WTC11 (cell line): ENCODE results near the gene ZC3H14. TPM values are rescaled to one million over a fixed set of nuclear protein-coding genes. Genes with fewer than 3 reads are reported as not detected.

Experiments used
- ATAC-seq: fragments of 200-7000 bp; cut with Tn5 transposase; 2 replicates; pipeline ENCODE4 v1.10.0; 2021; ENCODE audit warnings: mild to moderate bottlenecking, moderate library complexity
- CTCF ChIA-PET: fragments of 300-600 bp; sonication (Branson Sonifier 250); formaldehyde crosslinking; loops from one replicate; lab custom pipeline; 2021; ENCODE audit warnings: antibody characterized with exemption; lab: Charles Lee
- POLR2A ChIA-PET: fragments of 350-600 bp; sonication (Branson Sonifier 250); formaldehyde crosslinking; loops from one replicate; lab custom pipeline; 2021; ENCODE audit warnings: antibody characterized with exemption; lab: Charles Lee
- DNase-seq: peaks from one replicate; pipeline ENCODE4 v3.0.0; 2021; ENCODE audit warnings: low spot score
- H3K27ac Mint-ChIP-seq: 2 replicates; pipeline ENCODE4 v1.8.0; 2021; ENCODE audit warnings: mixed read lengths
- H3K27me3 Mint-ChIP-seq: 2 replicates; pipeline ENCODE4 v1.8.0; 2021; ENCODE audit warnings: low read depth, mild to moderate bottlenecking, moderate library complexity, mixed read lengths
- H3K36me3 Mint-ChIP-seq: 2 replicates; pipeline ENCODE4 v1.8.0; 2021; ENCODE audit warnings: mixed read lengths
- H3K4me1 Mint-ChIP-seq: 2 replicates; pipeline ENCODE4 v1.8.0; 2022; ENCODE audit warnings: mixed read lengths
- H3K4me3 Mint-ChIP-seq: 2 replicates; pipeline ENCODE4 v1.8.0; 2021; ENCODE audit warnings: mild to moderate bottlenecking, moderate library complexity, mixed read lengths
- H3K9me3 Mint-ChIP-seq: 2 replicates; pipeline ENCODE4 v1.8.0; 2021; ENCODE audit warnings: mixed read lengths
- ATF1 ChIP-seq: sonication (generic); formaldehyde crosslinking; IDR thresholded peaks from 2 replicates; pipeline ENCODE4 v1.8.1; 2023; ENCODE audit warnings: mild to moderate bottlenecking, moderate library complexity, missing genetic modification reagents
- EMX1 ChIP-seq: fragments of 250-450 bp; sonication (Bioruptor Pico); IDR thresholded peaks from 2 replicates; pipeline ENCODE4 v1.8.0; 2021; ENCODE audit warnings: mild to moderate bottlenecking
- ETV6 ChIP-seq: sonication (generic); formaldehyde crosslinking; IDR thresholded peaks from 2 replicates; pipeline ENCODE4 v1.8.1; 2022; ENCODE audit warnings: mild to moderate bottlenecking, missing genetic modification reagents
- GRHL2 ChIP-seq: fragments of 250-450 bp; sonication (Bioruptor Pico); IDR thresholded peaks from 2 replicates; pipeline ENCODE4 v1.8.0; 2022; ENCODE audit warnings: mild to moderate bottlenecking, moderate library complexity; ENCODE audit not compliant: insufficient replicate concordance, severe bottlenecking
- IRF2 ChIP-seq: sonication (generic); formaldehyde crosslinking; IDR thresholded peaks from 2 replicates; pipeline ENCODE4 v1.8.0; 2022; ENCODE audit warnings: low read depth, missing genetic modification reagents, borderline replicate concordance
- KAT7 ChIP-seq: sonication (generic); formaldehyde crosslinking; IDR thresholded peaks from 2 replicates; pipeline ENCODE4 v1.8.1; 2023; ENCODE audit warnings: missing genetic modification reagents, mild to moderate bottlenecking, borderline replicate concordance
- MYBL2 ChIP-seq: sonication (generic); formaldehyde crosslinking; IDR thresholded peaks from 2 replicates; pipeline ENCODE4 v1.8.1; 2023; ENCODE audit warnings: mild to moderate bottlenecking, moderate library complexity, missing genetic modification reagents
- OVOL2 ChIP-seq: fragments of 250-450 bp; sonication (Bioruptor Pico); IDR thresholded peaks from 2 replicates; pipeline ENCODE4 v1.9.0; 2021; ENCODE audit warnings: mild to moderate bottlenecking, borderline replicate concordance
- RORB ChIP-seq: fragments of 250-450 bp; sonication (Bioruptor Pico); IDR thresholded peaks from 2 replicates; pipeline ENCODE4 v1.9.0; 2021; ENCODE audit warnings: mild to moderate bottlenecking
- TCF7 ChIP-seq: sonication (generic); formaldehyde crosslinking; IDR thresholded peaks from 2 replicates; pipeline ENCODE4 v1.8.0; 2022; ENCODE audit warnings: mild to moderate bottlenecking, low read depth, missing genetic modification reagents, moderate library complexity
- TP53 ChIP-seq: sonication (generic); formaldehyde crosslinking; IDR thresholded peaks from 2 replicates; pipeline ENCODE4 v1.8.1; 2023; ENCODE audit warnings: mild to moderate bottlenecking, missing genetic modification reagents
- total RNA-seq: library from RNA; stranded (reverse); gene quantifications from 3 replicates; pipeline ENCODE4 v1.2.3, GENCODE V29; 2021
- TF ChIP-seq, protein P1 (sequence below): sonication (generic); formaldehyde crosslinking; IDR thresholded peaks from 2 replicates; pipeline ENCODE4 v1.8.1; 2023; ENCODE audit warnings: mild to moderate bottlenecking, moderate library complexity, missing genetic modification reagents
- TF ChIP-seq, protein P2 (sequence below): sonication (generic); formaldehyde crosslinking; conservative IDR thresholded peaks from 2 replicates; pipeline ENCODE4 v1.8.1; 2023; ENCODE audit warnings: mild to moderate bottlenecking, low read depth, missing genetic modification reagents, moderate library complexity
- TF ChIP-seq, protein P3 (sequence below): sonication (generic); formaldehyde crosslinking; IDR thresholded peaks from 2 replicates; pipeline ENCODE4 v1.8.1; 2023; ENCODE audit warnings: mild to moderate bottlenecking, missing genetic modification reagents
- TF ChIP-seq, protein P4 (sequence below): sonication (generic); formaldehyde crosslinking; IDR thresholded peaks from 2 replicates; pipeline ENCODE4 v1.8.1; 2022; ENCODE audit warnings: mild to moderate bottlenecking, moderate library complexity, missing genetic modification reagents
- TF ChIP-seq, protein P5 (sequence below): sonication (generic); formaldehyde crosslinking; IDR thresholded peaks from 2 replicates; pipeline ENCODE4 v1.8.1; 2022; ENCODE audit warnings: missing genetic modification reagents, borderline replicate concordance

The ZC3H14 gene
- total RNA-seq, 1 experiment from 2014 or later = 64.9 TPM

DNA sequence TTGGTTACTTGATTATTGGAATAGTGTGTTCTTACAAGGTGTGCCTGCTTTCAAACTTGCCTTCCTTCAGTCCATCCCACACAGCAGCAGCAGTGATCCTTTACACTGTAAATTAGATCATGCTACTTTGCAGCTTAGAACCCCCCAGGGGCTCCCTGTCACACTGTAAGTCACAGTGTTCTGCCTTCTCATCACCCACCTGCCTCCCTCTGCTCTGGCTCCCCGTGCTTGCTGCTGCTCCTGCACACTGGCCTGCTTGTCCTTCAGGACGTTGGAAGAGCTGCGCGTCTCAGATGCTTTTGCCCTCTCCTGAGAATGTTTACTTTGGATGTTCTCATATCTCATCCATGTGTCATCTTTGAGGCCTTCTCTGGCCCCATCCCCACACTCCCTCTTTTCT lies 27.3 kb downstream of the ZC3H14 start:
- H3K27ac Mint-ChIP-seq = peak overlapping the region; percentile 17
- no peaks in the 10 kb centered on the region for H3K4me1 Mint-ChIP-seq
- H3K27me3 Mint-ChIP-seq = no peaks in the 10 kb centered on the region
- DNase-seq (no peak), ATAC-seq (no peak)
- CTCF ChIA-PET = no interaction called here
- H3K4me3 Mint-ChIP-seq = no peak overlapping the region
- POLR2A ChIA-PET = no interaction called here
- no peaks in the 10 kb centered on the region for H3K9me3 Mint-ChIP-seq
- H3K36me3 Mint-ChIP-seq = peaks cover 58% of the 10 kb centered on the region
- TF ChIP-seq RORB (CRISPR knock-in tag) (no peak), EMX1 (CRISPR knock-in tag) (no peak), GRHL2 (no peak), ATF1 (no peak), TP53 (no peak), MYBL2 (CRISPR knock-in tag) (no peak), ETV6 (CRISPR knock-in tag) (no peak)
- TF ChIP-seq, protein P1, sequence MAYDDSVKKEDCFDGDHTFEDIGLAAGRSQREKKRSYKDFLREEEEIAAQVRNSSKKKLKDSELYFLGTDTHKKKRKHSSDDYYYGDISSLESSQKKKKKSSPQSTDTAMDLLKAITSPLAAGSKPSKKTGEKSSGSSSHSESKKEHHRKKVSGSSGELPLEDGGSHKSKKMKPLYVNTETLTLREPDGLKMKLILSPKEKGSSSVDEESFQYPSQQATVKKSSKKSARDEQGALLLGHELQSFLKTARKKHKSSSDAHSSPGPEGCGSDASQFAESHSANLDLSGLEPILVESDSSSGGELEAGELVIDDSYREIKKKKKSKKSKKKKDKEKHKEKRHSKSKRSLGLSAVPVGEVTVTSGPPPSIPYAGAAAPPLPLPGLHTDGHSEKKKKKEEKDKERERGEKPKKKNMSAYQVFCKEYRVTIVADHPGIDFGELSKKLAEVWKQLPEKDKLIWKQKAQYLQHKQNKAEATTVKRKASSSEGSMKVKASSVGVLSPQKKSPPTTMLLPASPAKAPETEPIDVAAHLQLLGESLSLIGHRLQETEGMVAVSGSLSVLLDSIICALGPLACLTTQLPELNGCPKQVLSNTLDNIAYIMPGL (CRISPR knock-in tag) = no peak

DNA sequence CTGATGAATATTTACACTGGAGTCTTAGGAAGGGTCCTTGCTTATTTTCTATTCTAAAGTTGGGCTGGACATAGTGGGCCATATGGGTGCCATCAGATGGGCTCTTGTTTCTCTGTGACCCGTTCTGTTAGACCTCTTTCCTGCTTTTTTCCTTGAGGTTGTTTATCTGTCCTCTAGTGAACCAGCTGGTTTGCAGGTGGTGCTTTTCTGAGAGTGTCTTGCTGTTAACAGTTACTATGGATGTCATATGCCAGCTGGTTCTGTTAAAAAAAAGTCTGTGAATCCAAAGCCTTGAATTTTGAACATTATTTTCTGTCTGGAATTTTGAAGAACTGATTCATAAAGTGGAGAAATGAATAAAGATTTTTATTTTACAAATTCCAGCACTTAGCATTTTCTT lies 29.2 kb downstream of the ZC3H14 start:
- no peak for ATAC-seq
- POLR2A ChIA-PET = no interaction called here
- H3K9me3 Mint-ChIP-seq = no peaks in the 10 kb centered on the region
- DNase-seq = no peak
- no peaks in the 10 kb centered on the region for H3K27me3 Mint-ChIP-seq
- H3K36me3 Mint-ChIP-seq = peaks cover 62% of the 10 kb centered on the region
- H3K27ac Mint-ChIP-seq = no peak overlapping the region
- H3K4me1 Mint-ChIP-seq = no peaks in the 10 kb centered on the region
- TF ChIP-seq, protein P1 (CRISPR knock-in tag) = no peak
- TF ChIP-seq, protein P2, sequence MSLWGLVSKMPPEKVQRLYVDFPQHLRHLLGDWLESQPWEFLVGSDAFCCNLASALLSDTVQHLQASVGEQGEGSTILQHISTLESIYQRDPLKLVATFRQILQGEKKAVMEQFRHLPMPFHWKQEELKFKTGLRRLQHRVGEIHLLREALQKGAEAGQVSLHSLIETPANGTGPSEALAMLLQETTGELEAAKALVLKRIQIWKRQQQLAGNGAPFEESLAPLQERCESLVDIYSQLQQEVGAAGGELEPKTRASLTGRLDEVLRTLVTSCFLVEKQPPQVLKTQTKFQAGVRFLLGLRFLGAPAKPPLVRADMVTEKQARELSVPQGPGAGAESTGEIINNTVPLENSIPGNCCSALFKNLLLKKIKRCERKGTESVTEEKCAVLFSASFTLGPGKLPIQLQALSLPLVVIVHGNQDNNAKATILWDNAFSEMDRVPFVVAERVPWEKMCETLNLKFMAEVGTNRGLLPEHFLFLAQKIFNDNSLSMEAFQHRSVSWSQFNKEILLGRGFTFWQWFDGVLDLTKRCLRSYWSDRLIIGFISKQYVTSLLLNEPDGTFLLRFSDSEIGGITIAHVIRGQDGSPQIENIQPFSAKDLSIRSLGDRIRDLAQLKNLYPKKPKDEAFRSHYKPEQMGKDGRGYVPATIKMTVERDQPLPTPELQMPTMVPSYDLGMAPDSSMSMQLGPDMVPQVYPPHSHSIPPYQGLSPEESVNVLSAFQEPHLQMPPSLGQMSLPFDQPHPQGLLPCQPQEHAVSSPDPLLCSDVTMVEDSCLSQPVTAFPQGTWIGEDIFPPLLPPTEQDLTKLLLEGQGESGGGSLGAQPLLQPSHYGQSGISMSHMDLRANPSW (CRISPR knock-in tag) = no peak
- TF ChIP-seq RORB (CRISPR knock-in tag) (no peak), TCF7 (CRISPR knock-in tag) (no peak), KAT7 (CRISPR knock-in tag) (no peak), OVOL2 (CRISPR knock-in tag) (no peak), IRF2 (CRISPR knock-in tag) (no peak)
- TF ChIP-seq, protein P3, sequence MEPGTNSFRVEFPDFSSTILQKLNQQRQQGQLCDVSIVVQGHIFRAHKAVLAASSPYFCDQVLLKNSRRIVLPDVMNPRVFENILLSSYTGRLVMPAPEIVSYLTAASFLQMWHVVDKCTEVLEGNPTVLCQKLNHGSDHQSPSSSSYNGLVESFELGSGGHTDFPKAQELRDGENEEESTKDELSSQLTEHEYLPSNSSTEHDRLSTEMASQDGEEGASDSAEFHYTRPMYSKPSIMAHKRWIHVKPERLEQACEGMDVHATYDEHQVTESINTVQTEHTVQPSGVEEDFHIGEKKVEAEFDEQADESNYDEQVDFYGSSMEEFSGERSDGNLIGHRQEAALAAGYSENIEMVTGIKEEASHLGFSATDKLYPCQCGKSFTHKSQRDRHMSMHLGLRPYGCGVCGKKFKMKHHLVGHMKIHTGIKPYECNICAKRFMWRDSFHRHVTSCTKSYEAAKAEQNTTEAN (CRISPR knock-in tag) = no peak
- TF ChIP-seq, protein P4, sequence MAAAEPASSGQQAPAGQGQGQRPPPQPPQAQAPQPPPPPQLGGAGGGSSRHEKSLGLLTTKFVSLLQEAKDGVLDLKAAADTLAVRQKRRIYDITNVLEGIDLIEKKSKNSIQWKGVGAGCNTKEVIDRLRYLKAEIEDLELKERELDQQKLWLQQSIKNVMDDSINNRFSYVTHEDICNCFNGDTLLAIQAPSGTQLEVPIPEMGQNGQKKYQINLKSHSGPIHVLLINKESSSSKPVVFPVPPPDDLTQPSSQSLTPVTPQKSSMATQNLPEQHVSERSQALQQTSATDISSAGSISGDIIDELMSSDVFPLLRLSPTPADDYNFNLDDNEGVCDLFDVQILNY (CRISPR knock-in tag) = no peak
- TF ChIP-seq, protein P5, sequence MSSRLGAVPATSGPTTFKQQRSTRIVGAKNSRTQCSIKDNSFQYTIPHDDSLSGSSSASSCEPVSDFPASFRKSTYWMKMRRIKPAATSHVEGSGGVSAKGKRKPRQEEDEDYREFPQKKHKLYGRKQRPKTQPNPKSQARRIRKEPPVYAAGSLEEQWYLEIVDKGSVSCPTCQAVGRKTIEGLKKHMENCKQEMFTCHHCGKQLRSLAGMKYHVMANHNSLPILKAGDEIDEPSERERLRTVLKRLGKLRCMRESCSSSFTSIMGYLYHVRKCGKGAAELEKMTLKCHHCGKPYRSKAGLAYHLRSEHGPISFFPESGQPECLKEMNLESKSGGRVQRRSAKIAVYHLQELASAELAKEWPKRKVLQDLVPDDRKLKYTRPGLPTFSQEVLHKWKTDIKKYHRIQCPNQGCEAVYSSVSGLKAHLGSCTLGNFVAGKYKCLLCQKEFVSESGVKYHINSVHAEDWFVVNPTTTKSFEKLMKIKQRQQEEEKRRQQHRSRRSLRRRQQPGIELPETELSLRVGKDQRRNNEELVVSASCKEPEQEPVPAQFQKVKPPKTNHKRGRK (CRISPR knock-in tag) = no peak
- TF ChIP-seq, all 79 proteins: peak for 0
- CTCF ChIA-PET = interaction anchor here (0.7 kb wide), 1 partner anchor 401 kb away, joined by 6 read pairs; no protein-coding TSS in a partner anchor
- H3K4me3 Mint-ChIP-seq = no peak overlapping the region
